ENCODE measurements around the gene PAPOLB.

PAPOLB gene

GRCh38 chr7:4820405-4820966 is 41.3 kb downstream of the PAPOLB start:
- DNase-seq = no peak

- DNase-seq = no peak
Measured at GRCh38 chr7:4819560-4820404, 42.0 kb downstream of the PAPOLB start.

GRCh38 chr7:4818000-4818794 is 43.6 kb downstream of the PAPOLB start:
- DNase-seq = no peak

- no peak for DNase-seq
Measured at GRCh38 chr7:4817178-4817901, 44.5 kb downstream of the PAPOLB start.

GRCh38 chr7:4816419-4817080 is 45.3 kb downstream of the PAPOLB start:
- DNase-seq = no peak

- no peak for DNase-seq
Measured at GRCh38 chr7:4815609-4816418, 46.0 kb downstream of the PAPOLB start.

- DNase-seq = no peak
Measured at GRCh38 chr7:4815121-4815520, 46.7 kb downstream of the PAPOLB start.

GRCh38 chr7:4814433-4814832 is 47.4 kb downstream of the PAPOLB start:
- no peak for DNase-seq

GRCh38 chr7:4809666-4810065 is 52.2 kb downstream of the PAPOLB start:
- no peak for DNase-seq

- DNase-seq = peak; percentile 26 to 41
Measured at GRCh38 chr7:4809091-4809591, 52.7 kb downstream of the PAPOLB start.

GRCh38 chr7:4808565-4808964 is 53.3 kb downstream of the PAPOLB start:
- no peak for DNase-seq

GRCh38 chr7:4808026-4808425 is 53.8 kb downstream of the PAPOLB start:
- no peak for DNase-seq

Data from CD4-positive, alpha-beta T cell treated with Interleukin-1 beta for 1 hour (primary cell).